IMR-90 (cell line): ENCODE results near the gene RBBP8NL. TPM values are rescaled to one million over a fixed set of nuclear protein-coding genes. Genes with fewer than 3 reads are reported as not detected.

ENCODE experiments used
- ATAC-seq: fragments of 200-7000 bp; cut with Tn5 transposase; 2 replicates; pipeline ENCODE4 v1.9.1; 2020; ENCODE audit warnings: low read depth, mild to moderate bottlenecking, moderate library complexity
- BruUV-seq: library from RNA; stranded (reverse); fragments of 400-500 nt; replicated peaks from 2 replicates; lab custom pipeline; 2021; lab: Mats Ljungman, UMichigan
- CTCF ChIA-PET: fragments of 300-600 bp; formaldehyde crosslinking; extraction: SDS; loops from one replicate; lab custom pipeline; 2021; ENCODE audit warnings: antibody characterized with exemption; lab: Yijun Ruan, JAX
- POLR2A ChIA-PET: fragments of 300-600 bp; sonication (Branson Sonifier 250); formaldehyde crosslinking; loops from one replicate; lab custom pipeline; 2022; ENCODE audit warnings: antibody characterized with exemption; ENCODE audit not compliant: unreplicated experiment; lab: Charles Lee
- DNase-seq: peaks from one replicate; pipeline ENCODE4 v3.0.0; 2013
- H2AFZ ChIP-seq: replicated peaks from 2 replicates; pipeline ENCODE3; 2013; ENCODE audit warnings: low read length, mild to moderate bottlenecking; ENCODE audit not compliant: poor library complexity
- H2AK5ac ChIP-seq: 2 replicates; pipeline ENCODE4 v1.6.1; 2013; ENCODE audit warnings: low read depth, low read length, inconsistent platforms
- H2AK9ac ChIP-seq: replicated peaks from 2 replicates; pipeline ENCODE3; 2013; ENCODE audit warnings: mild to moderate bottlenecking, low read depth, low read length, moderate library complexity; ENCODE audit not compliant: poor library complexity
- H2BK120ac ChIP-seq: 2 replicates; pipeline ENCODE4 v1.6.1; 2013; ENCODE audit warnings: low read depth, low read length, inconsistent platforms
- H2BK15ac ChIP-seq: 3 replicates; pipeline ENCODE4 v1.6.1; 2013; ENCODE audit warnings: low read depth, low read length, inconsistent platforms
- H2BK20ac ChIP-seq: 2 replicates; pipeline ENCODE4 v1.6.1; 2013; ENCODE audit warnings: low read depth, mild to moderate bottlenecking, inconsistent platforms, low read length, moderate library complexity
- H2BK5ac ChIP-seq: 2 replicates; pipeline ENCODE4 v1.6.1; 2013; ENCODE audit warnings: mild to moderate bottlenecking, low read depth, low read length, inconsistent platforms; ENCODE audit not compliant: poor library complexity, severe bottlenecking
- H3K14ac ChIP-seq: replicated peaks from 2 replicates; pipeline ENCODE4 v1.6.1; 2013; ENCODE audit warnings: low read depth, low read length, inconsistent platforms
- H3K18ac ChIP-seq: 2 replicates; pipeline ENCODE4 v1.6.1; 2013; ENCODE audit warnings: low read depth, low read length, control low read depth
- H3K23ac ChIP-seq: 2 replicates; pipeline ENCODE4 v1.6.1; 2013; ENCODE audit warnings: low read depth, low read length, inconsistent platforms
- H3K27ac ChIP-seq: 2 replicates; pipeline ENCODE4 v1.5.1; 2013; ENCODE audit warnings: mild to moderate bottlenecking, control low read depth, low read length; ENCODE audit not compliant: insufficient read depth
- H3K27me3 ChIP-seq: 2 replicates; pipeline ENCODE4 v1.6.1; 2013; ENCODE audit warnings: low read length; ENCODE audit not compliant: control insufficient read depth, insufficient read depth
- H3K36me3 ChIP-seq: 2 replicates; pipeline ENCODE4 v1.6.1; 2013; ENCODE audit warnings: low read length, mixed read lengths; ENCODE audit not compliant: control insufficient read depth, insufficient read depth
- H3K4ac ChIP-seq: 2 replicates; pipeline ENCODE4 v1.6.1; 2013; ENCODE audit warnings: low read depth, low read length, inconsistent platforms
- H3K4me1 ChIP-seq: 2 replicates; pipeline ENCODE4 v1.6.1; 2013; ENCODE audit warnings: low read length, mixed read lengths; ENCODE audit not compliant: control insufficient read depth, insufficient read depth
- H3K4me2 ChIP-seq: 2 replicates; pipeline ENCODE4 v1.6.1; 2013; ENCODE audit warnings: low read depth, mild to moderate bottlenecking, control low read depth, low read length, moderate library complexity
- H3K4me3 ChIP-seq: 2 replicates; pipeline ENCODE4 v1.5.1; 2013; ENCODE audit warnings: low read depth, mild to moderate bottlenecking, control low read depth, low read length, moderate library complexity; ENCODE audit not compliant: insufficient read depth
- H3K56ac ChIP-seq: 2 replicates; pipeline ENCODE4 v1.6.1; 2013; ENCODE audit warnings: low read length, inconsistent platforms; ENCODE audit not compliant: insufficient read depth; ENCODE audit errors: extremely low read depth
- H3K79me1 ChIP-seq, 2 experiments: 2 replicates each; pipeline ENCODE4 v1.6.1; 2013; ENCODE audit warnings: low read length in 2 of 2, inconsistent platforms in 1 of 2, low read depth in 1 of 2
- H3K9ac ChIP-seq: 2 replicates; pipeline ENCODE4 v1.6.1; 2013; ENCODE audit warnings: low read depth, low read length, control low read depth
- H3K9me1 ChIP-seq: 2 replicates; pipeline ENCODE4 v1.6.1; 2013; ENCODE audit warnings: low read length, inconsistent platforms; ENCODE audit not compliant: insufficient read depth
- H3K9me3 ChIP-seq: 2 replicates; pipeline ENCODE4 v1.6.1; 2013; ENCODE audit warnings: low read length; ENCODE audit not compliant: control insufficient read depth, insufficient read depth
- H4K20me1 ChIP-seq: 2 replicates; pipeline ENCODE4 v1.6.1; 2013; ENCODE audit warnings: low read length, inconsistent platforms; ENCODE audit not compliant: insufficient read depth
- H4K5ac ChIP-seq: 2 replicates; pipeline ENCODE4 v1.6.1; 2013; ENCODE audit warnings: mild to moderate bottlenecking, low read depth, low read length, control low read depth
- H4K8ac ChIP-seq, 2 experiments: 2 replicates each; pipeline ENCODE4 v1.6.1; 2013; ENCODE audit warnings: low read depth in 2 of 2, low read length in 2 of 2, control low read depth in 1 of 2, inconsistent platforms in 1 of 2
- H4K91ac ChIP-seq: 2 replicates; pipeline ENCODE4 v1.6.1; 2013; ENCODE audit warnings: low read depth, low read length, inconsistent platforms; ENCODE audit not compliant: insufficient read depth
- BHLHE40 ChIP-seq: fragments of 150-350 bp; IDR thresholded peaks from 2 replicates; pipeline ENCODE4 v1.6.1; 2016; ENCODE audit warnings: mild to moderate bottlenecking, low read depth, low read length
- CEBPB ChIP-seq: IDR thresholded peaks from 2 replicates; pipeline ENCODE4 v1.6.1; 2012; ENCODE audit warnings: low read depth, low read length, improper control_type of control experiment
- CHD1 ChIP-seq: IDR thresholded peaks from 2 replicates; pipeline ENCODE4 v1.6.1; 2012; ENCODE audit warnings: low read depth, low read length, improper control_type of control experiment
- ELK1 ChIP-seq: fragments of 150-350 bp; IDR thresholded peaks from 2 replicates; pipeline ENCODE4 v1.6.1; 2016; ENCODE audit warnings: low read depth, mild to moderate bottlenecking, low read length, moderate library complexity, borderline replicate concordance
- MAFK ChIP-seq: IDR thresholded peaks from 2 replicates; pipeline ENCODE4 v1.6.1; 2012; ENCODE audit warnings: low read depth, low read length, improper control_type of control experiment
- MAZ ChIP-seq: IDR thresholded peaks from 2 replicates; pipeline ENCODE4 v1.6.1; 2012; ENCODE audit warnings: low read depth, mild to moderate bottlenecking, low read length, improper control_type of control experiment, moderate library complexity, borderline replicate concordance
- MXI1 ChIP-seq: IDR thresholded peaks from 2 replicates; pipeline ENCODE4 v1.6.1; 2012; ENCODE audit warnings: low read depth, mild to moderate bottlenecking, low read length, moderate library complexity, borderline replicate concordance
- NFE2L2 ChIP-seq: fragments of 150-350 bp; IDR thresholded peaks from 2 replicates; pipeline ENCODE4 v1.6.1; 2016; ENCODE audit warnings: low read depth, mild to moderate bottlenecking, low read length
- POLR2A ChIP-seq: IDR thresholded peaks from 2 replicates; pipeline ENCODE4 v1.6.1; 2012; ENCODE audit warnings: mild to moderate bottlenecking, low read depth, low read length
- RAD21 ChIP-seq: IDR thresholded peaks from 2 replicates; pipeline ENCODE4 v1.6.1; 2012; ENCODE audit warnings: low read length, improper control_type of control experiment
- RCOR1 ChIP-seq: IDR thresholded peaks from 2 replicates; pipeline ENCODE4 v1.6.1; 2012; ENCODE audit warnings: mild to moderate bottlenecking, low read length, improper control_type of control experiment; ENCODE audit not compliant: insufficient replicate concordance
- RFX5 ChIP-seq: IDR thresholded peaks from 2 replicates; pipeline ENCODE4 v1.8.0; 2012; ENCODE audit warnings: low read depth, mild to moderate bottlenecking, low read length, moderate library complexity
- SMC3 ChIP-seq: fragments of 150-350 bp; IDR thresholded peaks from 2 replicates; pipeline ENCODE4 v1.6.1; 2016; ENCODE audit warnings: low read depth, mild to moderate bottlenecking, antibody characterized with exemption, low read length, moderate library complexity
- WGBS, 2 experiments: methylation state at CpG; one replicate each; pipeline versions ENCODE4 v1.1.5 to v1.1.7; 2013; ENCODE audit warnings: missing lambda C conversion rate in 2 of 2; ENCODE audit not compliant: insufficient read length in 1 of 2; ENCODE audit errors: extremely low coverage in 2 of 2; 5-methylcytosine and 5-hydroxymethylcytosine counted together
- dilution Hi-C: fragments of 300-500 bp; cut with HindIII; formaldehyde crosslinking; loops from one replicate; pipeline ENCODE4 v1.14.3; 2018; ENCODE audit warnings: low sequenced_read_pairs; ENCODE audit not compliant: unreplicated experiment
- in situ Hi-C: fragments of 300-500 bp; cut with MboI; formaldehyde crosslinking; loops from 3 replicates; pipeline ENCODE4 v1.14.3; 2019; ENCODE audit warnings: low sequenced_read_pairs, inconsistent platforms, mixed read lengths
- intact Hi-C: fragments of 100-400 bp; cut with micrococcal nuclease; formaldehyde crosslinking; loops from 2 replicates; pipeline ENCODE4 v1.10.0; 2022
- polyA plus RNA-seq, 3 experiments: library from polyadenylated mRNA; depleted of rRNA; stranded (reverse); fragments of >200 nt; gene quantifications; 2 replicates each; pipeline ENCODE4 v1.2.3, GENCODE V29; 2012; ENCODE audit warnings: low replicate concordance in 1 of 3
- total RNA-seq: library from RNA; depleted of rRNA; stranded (reverse); fragments of >200 nt; gene quantifications from 2 replicates; pipeline ENCODE4 v1.2.3, GENCODE V29; 2012
- TF ChIP-seq, protein P1 (sequence below): fragments of 150-350 bp; IDR thresholded peaks from 2 replicates; pipeline ENCODE4 v1.6.1; 2017; ENCODE audit warnings: mild to moderate bottlenecking, antibody characterized with exemption, low read length, low read depth
- TF ChIP-seq, protein P2 (sequence below): conservative IDR thresholded peaks from 2 replicates; pipeline ENCODE4 v1.5.1; 2012; ENCODE audit warnings: mild to moderate bottlenecking, low read depth, low read length, improper control_type of control experiment

The RBBP8NL gene
- total and polyA plus RNA-seq, 2 of the 4 experiments (the other 2 are of a cell fraction): not detected

DNA sequence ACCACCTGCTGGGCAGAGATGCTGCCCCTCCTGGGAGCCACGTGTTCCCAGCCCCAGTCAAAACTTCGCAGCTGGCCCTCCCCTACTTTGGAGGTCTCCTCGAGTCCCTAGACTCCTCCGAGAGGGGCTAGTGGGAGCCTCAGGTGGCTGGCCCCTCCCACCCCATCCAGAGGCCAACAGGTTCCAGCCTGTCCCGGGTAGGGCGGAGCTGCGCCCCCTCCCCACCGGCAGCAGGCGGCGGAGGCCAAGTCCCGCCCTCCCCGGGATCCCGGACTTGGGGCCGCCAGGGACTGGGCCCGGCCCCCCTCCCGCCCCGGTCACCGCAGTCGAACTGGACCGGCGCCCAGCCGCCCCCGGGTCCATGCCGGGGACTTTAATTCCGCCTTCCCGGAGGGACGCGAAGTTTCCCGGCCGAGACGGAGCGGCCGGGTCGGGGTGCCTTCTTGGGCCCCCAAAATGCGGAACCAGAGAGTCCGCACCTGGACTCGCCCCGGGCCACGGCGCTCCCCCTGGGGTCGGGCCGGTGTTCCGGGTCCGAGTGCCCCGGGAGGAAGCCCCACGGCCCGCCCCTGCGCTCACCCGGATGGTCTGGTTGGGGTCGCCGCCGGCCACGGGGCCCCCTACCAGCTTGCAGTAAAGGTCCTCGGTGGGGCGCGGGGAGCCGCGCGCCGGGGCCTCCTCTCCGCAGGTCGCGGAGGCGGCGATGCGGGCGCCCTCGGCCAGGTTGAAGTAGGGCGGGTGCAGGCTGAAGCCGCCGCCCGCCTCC lies 60.8 kb downstream of the RBBP8NL start:
- no peak overlapping the region for H3K4ac ChIP-seq
- H2BK5ac ChIP-seq: no peak overlapping the region
- H4K8ac ChIP-seq: no peak overlapping the region
- H2AK9ac ChIP-seq: peak overlapping the region; percentile 89
- in situ Hi-C loops (no loop called here), dilution Hi-C loops (no loop called here), intact Hi-C loops (no loop called here)
- no peaks in the 10 kb centered on the region for H3K9me3 ChIP-seq
- H3K9me1 ChIP-seq: peaks cover 8% of the 10 kb centered on the region; the same call in 1 of the 2 replicates
- peak overlapping the region; percentile 69 for H3K4me2 ChIP-seq
- 0% methylated on average over 57 of the region's 72 CpGs; no CpG with 5 or more reads in 1 of the 2 experiments for WGBS, 2 experiments
- H4K5ac ChIP-seq: no peak overlapping the region
- ATAC-seq: peak; percentile 13
- no peak overlapping the region for H3K18ac ChIP-seq
- no peak overlapping the region for H2AK5ac ChIP-seq
- H3K4me3 ChIP-seq: peak overlapping the region; percentile 69
- H2BK20ac ChIP-seq: no peak overlapping the region
- ChIA-PET CTCF (interaction anchor here (0.8 to 2.2 kb wide), 2 partner anchors 8 to 64 kb away, joined by 3 to 8 read pairs; partner anchors contain the start of gene ADRM1), POLR2A (no interaction called here)
- no peak overlapping the region for H4K91ac ChIP-seq
- no peak overlapping the region for H2BK120ac ChIP-seq
- peaks cover 4% of the 10 kb centered on the region; the same call in 1 of the 2 replicates for H3K36me3 ChIP-seq
- no peak overlapping the region for H3K27ac ChIP-seq
- peak overlapping the region; percentile 89 for H2AFZ ChIP-seq
- 0 out of 2 replicates have a peak overlapping the region, but pooled peaks have one; percentile 7 for H3K9ac ChIP-seq
- no peak for DNase-seq
- no peak overlapping the region for H3K23ac ChIP-seq
- H3K79me1 ChIP-seq: no peaks in the 10 kb centered on the region
- no peak overlapping the region for H2BK15ac ChIP-seq
- peaks cover 33% of the 10 kb centered on the region for H3K4me1 ChIP-seq
- no peaks in the 10 kb centered on the region for H3K27me3 ChIP-seq
- H3K56ac ChIP-seq: no peak overlapping the region
- no peak overlapping the region for H3K14ac ChIP-seq
- BruUV-seq: no TSS peak
- peaks cover 26% of the 10 kb centered on the region for H4K20me1 ChIP-seq
- no peak for TF ChIP-seq ELK1
- no peak for TF ChIP-seq MXI1
- TF ChIP-seq, protein P1, sequence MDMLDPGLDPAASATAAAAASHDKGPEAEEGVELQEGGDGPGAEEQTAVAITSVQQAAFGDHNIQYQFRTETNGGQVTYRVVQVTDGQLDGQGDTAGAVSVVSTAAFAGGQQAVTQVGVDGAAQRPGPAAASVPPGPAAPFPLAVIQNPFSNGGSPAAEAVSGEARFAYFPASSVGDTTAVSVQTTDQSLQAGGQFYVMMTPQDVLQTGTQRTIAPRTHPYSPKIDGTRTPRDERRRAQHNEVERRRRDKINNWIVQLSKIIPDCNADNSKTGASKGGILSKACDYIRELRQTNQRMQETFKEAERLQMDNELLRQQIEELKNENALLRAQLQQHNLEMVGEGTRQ: no peak
- TF ChIP-seq NFE2L2: no peak
- TF ChIP-seq RCOR1: no peak
- no peak for TF ChIP-seq POLR2A
- no peak for TF ChIP-seq CEBPB
- TF ChIP-seq MAFK: no peak
- TF ChIP-seq SMC3: no peak
- TF ChIP-seq CHD1: no peak
- TF ChIP-seq RFX5: no peak
- TF ChIP-seq RAD21: no peak
- TF ChIP-seq, protein P2, sequence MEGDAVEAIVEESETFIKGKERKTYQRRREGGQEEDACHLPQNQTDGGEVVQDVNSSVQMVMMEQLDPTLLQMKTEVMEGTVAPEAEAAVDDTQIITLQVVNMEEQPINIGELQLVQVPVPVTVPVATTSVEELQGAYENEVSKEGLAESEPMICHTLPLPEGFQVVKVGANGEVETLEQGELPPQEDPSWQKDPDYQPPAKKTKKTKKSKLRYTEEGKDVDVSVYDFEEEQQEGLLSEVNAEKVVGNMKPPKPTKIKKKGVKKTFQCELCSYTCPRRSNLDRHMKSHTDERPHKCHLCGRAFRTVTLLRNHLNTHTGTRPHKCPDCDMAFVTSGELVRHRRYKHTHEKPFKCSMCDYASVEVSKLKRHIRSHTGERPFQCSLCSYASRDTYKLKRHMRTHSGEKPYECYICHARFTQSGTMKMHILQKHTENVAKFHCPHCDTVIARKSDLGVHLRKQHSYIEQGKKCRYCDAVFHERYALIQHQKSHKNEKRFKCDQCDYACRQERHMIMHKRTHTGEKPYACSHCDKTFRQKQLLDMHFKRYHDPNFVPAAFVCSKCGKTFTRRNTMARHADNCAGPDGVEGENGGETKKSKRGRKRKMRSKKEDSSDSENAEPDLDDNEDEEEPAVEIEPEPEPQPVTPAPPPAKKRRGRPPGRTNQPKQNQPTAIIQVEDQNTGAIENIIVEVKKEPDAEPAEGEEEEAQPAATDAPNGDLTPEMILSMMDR: no peak
- no peak for TF ChIP-seq BHLHE40
- TF ChIP-seq MAZ: no peak
